ENCODE measurements around the gene SCTR.
"Not testable (repeated sequence)": the region's sequence is repeated elsewhere in the genome, so short reads cannot be mapped to it uniquely, and the experiment has no call there.

The SCTR gene

GRCh38 chr2:119425620-119426395, 98.5 kb downstream of the SCTR start:
- no peak for DNase-seq

- no peak for DNase-seq
Measured at GRCh38 chr2:119425119-119425405, 99.2 kb downstream of the SCTR start.

GRCh38 chr2:119424284-119425118, 99.8 kb downstream of the SCTR start:
- DNase-seq = no peak

- no peak for DNase-seq
Measured at GRCh38 chr2:119423811-119424210, 100.5 kb downstream of the SCTR start.

GRCh38 chr2:119423108-119423444, 101.2 kb downstream of the SCTR start:
- no peak for DNase-seq

GRCh38 chr2:119422360-119423107, 101.7 kb downstream of the SCTR start:
- DNase-seq = no peak

GRCh38 chr2:119421741-119422140, 102.5 kb downstream of the SCTR start:
- DNase-seq = no peak

GRCh38 chr2:119421304-119421703, 103.0 kb downstream of the SCTR start:
- no peak for DNase-seq

GRCh38 chr2:119419803-119420508, 104.3 kb downstream of the SCTR start:
- DNase-seq = no peak

GRCh38 chr2:119419065-119419464, 105.2 kb downstream of the SCTR start:
- DNase-seq = no peak

GRCh38 chr2:119417908-119418307, 106.4 kb downstream of the SCTR start:
- no peak for DNase-seq

- no peak for DNase-seq
Measured at GRCh38 chr2:119416299-119416923, 107.9 kb downstream of the SCTR start.

- no peak for DNase-seq
Measured at GRCh38 chr2:119415630-119416029, 108.7 kb downstream of the SCTR start.

- DNase-seq = no peak
Measured at GRCh38 chr2:119414894-119415293, 109.4 kb downstream of the SCTR start.

- no peak for DNase-seq
Measured at GRCh38 chr2:119409506-119409905, 114.8 kb downstream of the SCTR start.

GRCh38 chr2:119408221-119408619, 116.1 kb downstream of the SCTR start:
- DNase-seq = no peak

GRCh38 chr2:119407430-119408220, 116.7 kb downstream of the SCTR start:
- peak; percentile 15 for DNase-seq

GRCh38 chr2:119405151-119405550, 119.1 kb downstream of the SCTR start:
- DNase-seq = no peak

- not testable (repeated sequence) for DNase-seq
Measured at GRCh38 chr2:119403618-119404017, 120.7 kb downstream of the SCTR start.

GRCh38 chr2:119402645-119403560, 121.4 kb downstream of the SCTR start:
- DNase-seq = no peak

GRCh38 chr2:119402106-119402505, 122.2 kb downstream of the SCTR start:
- DNase-seq = no peak
